SK-N-DZ (cell line): ENCODE measurements around the gene GNS.
"Not testable (repeated sequence)": the region's sequence is repeated elsewhere in the genome, so short reads cannot be mapped to it uniquely, and the experiment has no call there.

ENCODE experiments used
- DNase-seq: peaks from one replicate; pipeline ENCODE4 v3.0.0-alpha.2; 2015; ENCODE audit warnings: low spot score

Gene GNS

GRCh38 chr12:64780132-64780530 lies 20.9 kb upstream of the GNS start:
- DNase-seq = no peak

GRCh38 chr12:64779354-64779974 lies 20.3 kb upstream of the GNS start:
- no peak for DNase-seq

GRCh38 chr12:64775147-64775736 lies 16.0 kb upstream of the GNS start:
- DNase-seq = not testable (repeated sequence)

- DNase-seq = no peak
Measured at GRCh38 chr12:64773386-64773785, 14.2 kb upstream of the GNS start.

GRCh38 chr12:64767495-64767894 lies 8.3 kb upstream of the GNS start:
- no peak for DNase-seq

GRCh38 chr12:64760808-64761573 lies 1.8 kb upstream of the GNS start:
- DNase-seq = no peak

- DNase-seq = no peak
Measured at GRCh38 chr12:64757771-64758170, 1.4 kb downstream of the GNS start.

GRCh38 chr12:64756376-64756775 lies 2.8 kb downstream of the GNS start:
- DNase-seq = no peak

GRCh38 chr12:64753427-64753826 lies 5.8 kb downstream of the GNS start:
- no peak for DNase-seq

GRCh38 chr12:64752833-64753238 lies 6.4 kb downstream of the GNS start:
- DNase-seq = no peak

GRCh38 chr12:64752032-64752431 lies 7.2 kb downstream of the GNS start:
- DNase-seq = no peak

- DNase-seq = no peak
Measured at GRCh38 chr12:64749461-64750200, 9.6 kb downstream of the GNS start.

- DNase-seq = no peak
Measured at GRCh38 chr12:64747695-64748094, 11.5 kb downstream of the GNS start.

GRCh38 chr12:64746663-64747062 lies 12.5 kb downstream of the GNS start:
- DNase-seq = no peak

- DNase-seq = no peak
Measured at GRCh38 chr12:64745980-64746379, 13.2 kb downstream of the GNS start.

GRCh38 chr12:64745259-64745807 lies 13.9 kb downstream of the GNS start:
- no peak for DNase-seq

- no peak for DNase-seq
Measured at GRCh38 chr12:64744422-64745258, 14.6 kb downstream of the GNS start.

- DNase-seq = no peak
Measured at GRCh38 chr12:64743206-64743605, 16.0 kb downstream of the GNS start.

GRCh38 chr12:64742416-64742815 lies 16.8 kb downstream of the GNS start:
- DNase-seq = no peak

GRCh38 chr12:64740646-64741045 lies 18.6 kb downstream of the GNS start:
- DNase-seq = no peak

- DNase-seq = no peak
Measured at GRCh38 chr12:64739778-64740177, 19.4 kb downstream of the GNS start.
